ENCODE data around the gene BRF1. TPM values are rescaled to one million over a fixed set of nuclear protein-coding genes. Genes with fewer than 3 reads are reported as not detected.

BRF1 gene
- total and polyA plus RNA-seq, 2 of the 8 experiments (the other 6 are each of a cell fraction or from before 2014, with no cell fraction given): 7.7 to 18.3 TPM

- TF ChIP-seq SUZ12 (IDR thresholded peaks at IDR 0.05; ENCODE audit: low read length) (no peak), BCL11A (IDR thresholded peaks at IDR 0.05; ENCODE audit: low read depth in 2 of 2, low read length in 2 of 2) (no peak), CBX8 (IDR thresholded peaks at IDR 0.05; ENCODE audit: borderline replicate concordance, low read depth, low read length) (no peak), NANOG (IDR thresholded peaks at IDR 0.05; ENCODE audit: insufficient read depth, low read depth, low read length, poor library complexity, severe bottlenecking) (no peak), POLR2AphosphoS5 (IDR thresholded peaks at IDR 0.05; ENCODE audit: low read depth, low read length) (no peak; the same call in 1 of the 2 replicates), CHD7 (IDR thresholded peaks at IDR 0.05; ENCODE audit: insufficient replicate concordance, low read length) (no peak), ASH2L (IDR thresholded peaks at IDR 0.05; ENCODE audit: low read length) (no peak), NRF1 (IDR thresholded peaks at IDR 0.05; ENCODE audit: low read depth, low read length) (no peak), RNF2 (IDR thresholded peaks at IDR 0.05; ENCODE audit: borderline replicate concordance, low read depth, low read length, missing control alignments, poor library complexity, severe bottlenecking) (no peak), BRCA1 (IDR thresholded peaks at IDR 0.05; ENCODE audit: low read depth, low read length) (no peak)
These were observed 52.2 kb downstream of the BRF1 start, which contains the start of gene BTBD6 (continued) for GRCh38 chr14:105248368-105249181.
